ENCODE data around the gene FFAR2.

Gene FFAR2

GRCh38 chr19:35491836-35492360, 43.8 kb downstream of the FFAR2 start:
- DNase-seq: no peak

- DNase-seq: no peak
Observed at GRCh38 chr19:35493971-35494370, 45.9 kb downstream of the FFAR2 start.

GRCh38 chr19:35495107-35496064, 47.3 kb downstream of the FFAR2 start:
- DNase-seq: peak; percentile 76

GRCh38 chr19:35497406-35497805, 49.3 kb downstream of the FFAR2 start:
- DNase-seq: no peak

GRCh38 chr19:35498220-35498619, 50.2 kb downstream of the FFAR2 start:
- DNase-seq: no peak

GRCh38 chr19:35498984-35499527, 51.0 kb downstream of the FFAR2 start:
- no peak for DNase-seq

GRCh38 chr19:35500611-35501010, 52.6 kb downstream of the FFAR2 start:
- DNase-seq: no peak
